Retina (tissue), 1 donor: Measurements from ENCODE around the gene CTNNA2.

Experiments used
- DNase-seq: peaks from one replicate; pipeline ENCODE4 v3.0.0-alpha.2; 2016

The CTNNA2 gene

DNA sequence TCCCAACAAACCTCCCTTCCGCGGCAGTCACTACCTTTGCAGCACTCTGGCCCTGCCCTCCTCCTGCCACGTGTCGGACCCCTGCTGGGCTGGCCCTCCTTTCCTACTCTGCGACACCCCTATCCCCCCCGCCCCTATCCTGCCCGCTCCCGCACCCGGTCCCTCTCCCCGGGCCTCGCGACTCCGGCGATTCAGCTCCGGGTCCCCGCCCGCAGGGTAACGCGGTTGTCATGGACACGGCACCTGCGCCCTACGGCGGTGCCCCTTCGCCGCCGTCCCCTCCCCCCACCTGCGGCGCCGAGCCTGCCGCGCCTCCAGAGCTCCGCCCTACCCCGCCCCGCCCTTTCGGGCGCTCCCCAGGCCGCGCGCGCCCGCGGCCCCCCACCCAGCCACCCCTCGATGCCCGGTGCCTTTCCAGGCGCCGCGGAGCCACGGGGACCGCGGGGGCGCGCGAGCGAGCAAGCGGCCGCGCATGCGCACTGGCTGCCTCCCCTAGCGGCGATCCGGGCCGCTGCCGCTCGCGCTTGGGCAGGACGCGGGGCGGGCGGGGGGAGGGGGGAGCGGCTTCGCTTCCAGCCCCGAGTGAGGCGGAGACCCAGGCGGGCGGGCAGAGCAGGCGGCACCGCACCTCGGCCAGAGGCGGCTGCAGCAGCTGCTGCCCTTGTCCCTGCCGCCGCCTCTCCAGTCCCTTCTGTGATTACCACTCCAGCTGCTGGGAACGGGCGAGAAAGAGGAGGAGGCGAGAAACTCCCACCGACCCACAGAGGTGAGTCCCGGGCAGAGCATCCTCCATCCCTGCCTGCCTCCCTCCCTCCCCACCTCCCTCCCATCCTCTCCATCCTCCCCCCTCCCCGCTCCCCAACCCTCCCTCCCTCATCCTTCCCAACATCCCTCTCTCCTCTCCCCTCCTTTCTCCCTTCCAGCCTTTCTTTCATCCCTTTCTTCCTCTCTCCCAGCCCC lies at the start of gene CTNNA2:
Gene CTNNA2, plus strand, starts transcription at position 610 of the 960 bp plus-strand sequence.
- peak; percentile 91 for DNase-seq

DNA sequence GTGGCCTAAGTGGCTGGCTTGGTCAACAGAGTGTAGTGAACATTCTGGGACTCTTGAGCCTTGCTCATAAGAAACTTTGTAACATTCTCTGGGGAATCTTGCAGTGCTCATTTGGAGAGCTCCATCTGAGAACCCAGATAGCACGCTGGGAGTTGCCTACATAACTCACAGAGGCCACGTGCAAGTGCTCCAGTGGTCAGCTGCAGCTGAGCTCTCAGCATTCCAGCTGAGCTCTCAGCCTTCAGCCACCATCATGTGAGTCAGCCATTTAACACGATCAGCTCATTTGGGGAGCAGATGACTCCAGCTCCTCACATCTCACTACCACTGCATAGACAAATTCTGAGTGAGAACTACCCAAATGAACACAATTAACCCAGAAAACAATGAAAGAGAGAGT lies 25.5 kb upstream of the CTNNA2 start:
- DNase-seq = no peak

DNA sequence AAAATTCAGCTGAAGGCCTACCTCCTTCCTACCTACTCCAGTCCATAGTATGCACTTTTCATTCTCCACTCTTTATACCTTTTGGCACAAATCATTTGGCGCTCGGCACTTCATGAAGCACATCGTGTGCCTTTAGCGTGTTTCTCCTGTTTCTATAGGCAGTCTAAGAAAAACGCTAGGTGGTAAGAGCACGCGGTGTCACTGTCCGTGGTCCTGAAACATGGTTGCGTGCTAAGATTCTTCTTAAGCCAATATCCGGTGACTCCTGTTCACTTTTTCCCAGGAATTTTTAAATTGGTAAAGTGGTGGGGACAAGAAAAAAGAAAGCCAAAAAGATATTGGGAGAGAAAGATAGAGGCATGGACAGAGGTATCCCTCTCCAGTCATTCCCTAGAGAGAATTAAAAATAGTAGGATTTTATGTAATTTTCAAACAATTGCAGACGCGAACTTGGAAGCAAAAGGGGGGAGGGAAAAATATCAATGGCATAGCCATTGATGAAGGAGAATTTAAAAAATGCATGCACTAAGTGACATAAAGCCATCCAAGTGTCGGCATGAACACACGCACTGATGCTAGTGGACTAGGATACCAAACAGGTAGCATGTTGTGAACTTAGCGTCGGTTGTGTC lies 1.4 kb upstream of the CTNNA2 start:
- peak; percentile 62 for DNase-seq

DNA sequence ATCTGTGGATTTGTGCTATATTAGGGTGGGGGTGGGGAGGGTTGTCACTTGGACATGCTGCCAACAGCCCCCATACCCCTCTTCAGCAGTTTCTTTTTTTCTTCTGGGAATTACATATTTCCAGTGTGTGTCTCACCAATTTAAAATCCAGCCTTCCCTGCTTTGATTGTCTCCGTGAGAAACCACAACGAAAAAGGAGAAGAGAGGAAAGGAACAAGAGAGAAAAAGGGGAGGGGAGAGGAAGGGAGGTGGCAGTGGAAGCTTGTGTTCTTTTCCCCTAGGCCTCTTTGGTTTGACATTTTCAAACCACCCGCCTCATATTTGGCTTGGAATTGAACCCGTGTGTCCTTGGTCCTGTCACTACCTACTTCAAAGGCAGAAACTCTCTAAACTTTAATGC lies 860 bp downstream of the CTNNA2 start:
- peak; percentile 26 for DNase-seq

DNA sequence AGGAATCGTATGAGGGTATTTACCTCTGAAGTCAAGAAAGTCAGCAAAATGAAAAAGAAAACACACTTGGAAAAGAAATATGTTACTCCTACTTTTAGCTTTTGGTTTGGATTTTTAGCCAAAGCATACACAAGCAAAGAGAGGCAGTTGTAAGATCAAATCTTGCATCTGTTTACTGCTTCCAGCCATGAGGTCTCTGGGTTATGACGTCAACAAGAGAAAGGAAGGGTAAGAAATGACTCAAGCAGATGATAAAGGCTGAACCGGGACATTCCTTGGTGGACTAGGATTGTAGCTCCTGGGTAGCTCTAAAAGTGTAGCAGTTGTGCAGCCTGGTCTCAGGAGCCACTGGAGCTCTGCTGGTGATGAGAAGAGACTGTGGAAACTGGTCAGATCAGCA lies 16.8 kb downstream of the CTNNA2 start:
- no peak for DNase-seq

DNA sequence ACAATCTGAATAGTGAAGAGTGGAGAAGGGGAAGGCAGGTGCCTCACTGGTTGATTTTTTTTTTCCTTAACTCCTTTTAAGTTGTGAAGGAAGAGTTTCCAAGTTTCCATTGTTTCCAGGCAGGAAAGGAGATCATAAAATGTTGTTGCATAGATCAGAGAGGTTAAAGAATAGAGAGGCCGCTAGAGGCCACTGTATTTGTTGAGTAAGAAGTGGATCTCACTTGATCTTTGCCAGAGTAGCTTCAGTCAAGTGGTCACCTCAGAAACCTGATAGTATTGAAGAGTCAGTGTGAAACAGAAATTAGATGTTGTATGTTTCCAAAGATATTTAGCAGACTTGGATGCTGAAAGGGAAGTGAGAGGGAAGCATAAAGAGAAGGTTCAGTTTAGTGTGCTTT lies 17.6 kb downstream of the CTNNA2 start:
- no peak for DNase-seq

DNA sequence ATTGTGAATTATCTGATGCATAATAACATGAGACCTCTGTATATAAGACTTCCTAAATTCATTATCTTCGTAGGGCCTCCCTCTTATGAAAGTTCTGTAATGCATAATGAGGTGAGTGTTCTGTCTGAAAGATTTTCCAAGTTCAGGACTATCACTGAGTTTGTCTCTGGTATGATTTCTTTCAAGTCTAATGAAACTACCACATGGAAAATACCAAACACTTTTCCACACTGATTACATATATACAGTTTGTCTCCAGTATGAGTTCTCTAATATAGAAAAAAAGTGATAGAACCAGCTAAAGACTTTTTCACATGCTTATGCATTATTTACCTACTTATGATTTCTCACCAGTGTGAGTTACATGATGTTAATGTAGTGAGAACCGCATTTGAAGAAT lies 34.7 kb downstream of the CTNNA2 start:
- DNase-seq = no peak

DNA sequence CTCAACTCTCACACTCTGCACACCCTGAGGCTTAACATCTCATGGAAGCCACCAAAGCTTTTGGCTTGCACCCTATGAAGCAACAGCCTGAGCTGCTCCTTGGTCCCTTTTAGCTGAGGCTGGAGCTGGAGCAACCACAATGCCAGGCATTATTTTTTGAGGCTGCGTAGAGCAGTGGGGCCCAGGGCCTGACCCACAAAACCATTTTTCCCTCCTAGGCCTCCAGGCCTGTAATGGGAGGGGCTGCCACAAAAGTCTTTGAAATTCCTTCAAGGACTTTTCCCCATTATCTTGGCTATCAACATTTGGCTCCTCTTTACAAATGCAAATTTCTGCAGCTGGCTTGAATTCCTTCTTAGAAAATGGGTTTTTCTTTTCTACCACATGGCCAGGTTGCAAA lies 39.8 kb downstream of the CTNNA2 start:
- DNase-seq = no peak

DNA sequence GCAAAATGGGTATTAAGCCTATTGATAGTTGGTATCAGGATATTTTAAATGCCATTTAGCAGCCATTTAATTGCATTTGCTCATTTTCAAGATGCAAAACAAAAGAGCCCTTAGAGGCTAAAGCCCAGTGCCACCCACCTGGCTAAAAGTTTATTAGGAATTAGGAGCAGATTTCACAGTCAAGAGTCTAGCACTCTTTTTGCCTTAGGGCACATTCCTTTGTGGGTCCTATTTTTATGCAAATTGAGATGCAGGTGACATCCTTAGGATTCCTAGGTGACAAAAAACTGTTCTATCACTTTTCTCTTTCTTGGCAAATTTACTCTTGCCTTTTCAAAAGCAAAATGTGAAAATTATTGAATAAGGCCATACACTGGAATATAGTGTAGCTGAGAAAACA lies 42.0 kb downstream of the CTNNA2 start:
- no peak for DNase-seq

DNA sequence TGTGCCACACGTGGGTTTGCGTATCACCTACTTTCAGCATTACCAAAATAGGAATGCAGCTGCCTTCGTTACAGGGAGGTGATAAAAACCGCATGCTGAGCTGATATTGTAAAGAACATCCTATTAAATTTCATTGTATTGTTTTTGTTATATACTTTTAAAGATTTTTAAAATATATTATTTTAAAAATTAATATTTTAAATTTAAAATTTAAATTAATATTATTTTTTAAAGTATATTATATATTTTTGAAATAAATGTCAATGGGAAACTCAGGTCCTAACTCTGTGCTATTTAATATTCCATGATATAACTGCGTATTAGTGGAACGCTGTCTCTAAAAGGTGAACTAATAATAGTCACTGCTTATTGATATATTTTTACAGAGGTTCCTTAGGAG lies 51.2 kb downstream of the CTNNA2 start:
- DNase-seq = no peak

DNA sequence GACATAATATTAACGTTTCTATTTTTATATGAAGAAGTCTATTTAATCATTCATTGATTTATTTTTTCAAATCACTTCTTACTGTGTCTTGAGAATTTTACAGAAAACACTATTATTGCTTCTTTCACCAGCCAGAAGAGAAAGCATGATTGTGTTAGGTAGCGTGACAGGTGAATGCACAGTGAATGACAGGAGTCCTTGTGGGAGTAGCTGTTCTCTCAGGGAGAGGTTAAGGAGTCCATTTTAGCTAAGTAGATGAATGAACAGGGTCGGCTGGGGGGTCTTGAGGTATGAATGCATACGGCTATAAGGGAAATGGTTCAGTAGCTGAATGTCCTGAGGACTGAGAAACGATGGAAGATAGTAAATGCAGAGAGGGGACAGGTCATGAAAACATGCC lies 56.2 kb downstream of the CTNNA2 start:
- DNase-seq = no peak

DNA sequence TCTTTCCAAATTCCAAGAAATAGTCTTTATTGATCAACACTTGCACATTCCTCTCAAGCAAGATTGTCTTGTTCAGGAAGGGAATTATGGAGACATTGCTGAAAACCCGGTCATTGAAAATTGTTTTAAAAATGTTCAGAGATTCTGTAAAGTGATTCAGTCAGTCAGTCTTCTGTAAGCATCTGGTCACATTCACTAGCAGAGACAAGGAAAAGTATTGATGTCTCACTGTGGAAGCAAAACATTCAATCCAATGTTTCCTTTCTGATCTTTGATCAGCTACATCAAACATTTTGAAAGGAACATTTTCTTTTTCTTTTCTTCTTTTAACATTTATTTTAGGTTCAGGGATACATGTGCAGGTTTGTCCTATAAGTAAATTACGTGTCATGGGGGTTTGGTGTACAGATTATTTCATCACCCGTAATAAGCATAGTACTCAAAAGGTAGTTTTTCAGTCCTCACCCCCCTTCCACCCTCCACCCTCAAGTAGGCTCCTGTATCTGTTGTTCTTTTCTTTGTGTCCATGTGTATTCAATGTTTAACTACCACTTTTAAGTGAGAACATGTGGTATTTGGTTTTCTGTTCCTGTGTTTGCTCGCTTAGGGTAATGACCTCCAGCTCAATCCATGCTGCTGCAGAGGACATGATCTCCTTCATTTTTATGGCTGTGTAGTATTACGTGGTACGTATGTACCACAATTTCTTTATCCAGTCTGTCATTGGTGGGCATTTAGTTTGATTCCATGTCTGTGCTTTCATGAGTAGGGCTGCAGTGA lies 61.2 kb downstream of the CTNNA2 start:
- no peak for DNase-seq

DNA sequence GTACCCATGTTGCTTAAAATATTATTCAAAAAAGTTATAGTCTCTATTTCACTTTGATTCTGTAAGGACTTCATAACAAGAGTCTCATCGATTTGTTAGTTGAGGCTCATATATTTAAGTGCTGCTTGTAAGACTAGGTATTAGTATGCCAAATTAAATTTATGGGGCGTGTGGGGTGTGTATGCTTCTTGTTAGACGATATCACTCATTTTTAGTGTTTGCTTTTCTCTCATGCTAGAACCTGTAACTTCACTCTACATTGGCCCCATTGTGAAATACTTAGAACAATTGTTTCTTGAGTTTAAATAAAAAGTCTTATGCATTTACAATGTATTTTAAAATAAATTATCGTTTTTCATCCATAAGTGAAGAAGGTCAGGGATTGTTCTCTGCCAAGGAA lies 63.6 kb downstream of the CTNNA2 start:
- no peak for DNase-seq

DNA sequence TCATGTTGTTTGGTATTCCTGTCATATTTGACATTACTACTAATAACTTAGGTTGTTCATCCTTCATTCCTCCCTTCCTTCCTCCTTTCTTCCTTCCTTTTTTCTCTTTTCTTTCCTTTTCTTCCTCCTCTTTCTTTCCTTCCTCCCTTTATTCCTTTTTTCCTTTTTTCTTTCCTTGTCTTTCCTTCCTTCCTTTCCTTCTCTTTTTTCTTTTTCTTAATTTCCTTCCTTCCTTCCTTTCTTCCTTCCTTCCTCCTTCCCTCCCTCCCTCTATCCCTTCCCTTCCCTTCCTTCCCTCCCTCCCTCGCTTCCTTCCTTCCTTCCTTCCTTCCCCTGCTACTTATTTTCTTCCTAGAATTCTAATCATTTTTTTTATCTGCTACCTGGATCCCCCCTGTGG lies 66.1 kb downstream of the CTNNA2 start:
- no peak for DNase-seq

DNA sequence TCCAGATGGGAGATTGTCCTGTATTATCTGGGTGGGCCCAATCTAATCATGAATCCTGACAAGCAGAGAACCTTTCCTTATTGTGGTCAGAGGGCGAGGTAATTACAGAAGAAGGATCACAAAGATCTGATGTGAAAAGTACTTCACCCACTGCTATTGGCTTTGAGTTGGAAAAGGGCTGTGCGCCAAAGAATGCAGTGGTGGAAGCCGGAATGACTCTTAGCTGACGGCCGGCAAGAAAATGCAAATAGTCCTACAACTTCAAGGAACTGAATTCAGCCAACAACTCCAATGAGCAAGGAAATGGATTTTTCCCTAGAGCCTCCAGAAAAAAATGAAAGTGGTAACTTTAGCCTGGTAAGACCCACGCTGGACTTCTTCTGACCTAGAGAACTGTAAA lies 67.3 kb downstream of the CTNNA2 start:
- no peak for DNase-seq

DNA sequence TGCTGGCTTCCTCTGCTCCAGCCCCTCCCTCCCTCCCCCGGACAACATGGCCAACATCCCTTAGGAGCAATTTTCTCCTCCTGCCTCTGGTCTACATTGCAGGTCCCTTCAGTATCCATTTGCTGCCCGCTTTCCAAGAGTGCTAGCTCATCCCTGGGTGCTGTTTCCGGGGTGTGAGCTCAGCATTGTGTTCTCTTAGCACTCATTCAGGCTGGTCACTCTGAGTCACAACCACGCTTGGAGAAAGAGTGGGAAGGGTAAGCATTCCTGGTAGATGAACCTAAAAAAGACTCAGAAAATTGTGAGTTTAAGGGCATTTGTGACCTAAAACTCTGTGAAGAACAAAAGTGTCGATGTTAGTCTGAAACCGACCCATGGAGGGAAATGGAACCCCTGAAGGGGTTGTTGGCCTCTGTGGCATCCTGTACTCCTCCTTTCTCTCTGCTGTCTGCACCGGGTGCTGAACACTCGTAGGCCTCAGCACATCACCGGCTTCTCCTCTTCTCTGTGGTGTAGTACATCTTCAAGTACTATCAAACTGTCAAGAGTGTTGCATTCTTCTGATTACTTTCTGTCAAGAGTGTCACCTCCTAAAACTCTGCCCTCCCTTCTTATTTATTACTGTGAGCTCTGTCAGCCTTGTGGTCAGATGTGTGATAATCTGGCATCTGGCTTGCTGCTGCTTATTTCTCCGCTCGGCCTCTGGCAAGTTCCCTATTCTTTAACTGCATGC lies 73.0 kb downstream of the CTNNA2 start:
- DNase-seq = no peak

DNA sequence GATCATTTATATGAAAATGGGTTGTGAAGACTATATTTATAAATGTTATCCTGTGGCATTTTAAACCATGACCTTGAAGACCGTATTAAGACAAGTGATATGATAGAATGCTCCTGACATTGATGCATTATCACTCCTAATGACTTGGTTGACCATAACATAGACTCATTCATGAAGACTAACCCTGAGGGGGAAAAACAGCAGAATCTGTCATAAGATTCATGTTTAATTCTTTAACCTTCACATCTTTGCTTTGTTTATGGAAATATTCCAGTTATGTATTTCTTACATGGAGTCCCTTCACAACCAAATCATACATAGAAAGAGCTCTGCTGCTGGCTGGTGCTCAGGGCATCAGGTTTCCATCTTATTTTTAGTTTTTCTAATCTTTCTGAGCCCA lies 78.4 kb downstream of the CTNNA2 start:
- DNase-seq = no peak

DNA sequence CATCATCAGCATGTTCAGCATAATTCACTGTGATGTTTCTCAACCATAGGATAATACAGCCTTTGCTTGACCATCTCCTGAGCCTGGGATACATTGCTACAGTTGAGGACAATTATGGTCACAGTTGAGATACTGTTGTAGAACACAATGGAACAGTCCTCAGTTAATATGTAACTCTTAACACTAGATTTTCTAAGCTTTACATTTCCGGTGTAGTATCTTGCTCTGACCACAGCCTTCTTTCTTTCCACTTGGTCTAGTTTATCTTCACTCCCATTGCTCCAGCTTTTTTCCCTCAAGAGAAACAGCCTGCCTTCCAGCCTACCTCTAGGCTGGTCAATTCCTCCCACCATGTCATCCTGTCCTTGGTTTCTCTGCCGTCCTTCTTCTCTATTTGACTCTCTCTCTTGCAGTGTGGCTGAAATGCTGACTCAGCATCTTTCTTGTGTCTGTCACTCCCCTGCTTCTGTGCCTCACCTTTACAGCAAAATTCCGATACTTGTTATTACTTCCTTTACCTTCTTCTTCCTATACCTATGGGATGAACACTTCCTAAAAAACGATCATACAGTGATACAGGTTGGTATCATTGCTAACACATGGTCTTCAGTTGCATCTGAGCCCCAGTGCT lies 80.5 kb downstream of the CTNNA2 start:
- no peak for DNase-seq

DNA sequence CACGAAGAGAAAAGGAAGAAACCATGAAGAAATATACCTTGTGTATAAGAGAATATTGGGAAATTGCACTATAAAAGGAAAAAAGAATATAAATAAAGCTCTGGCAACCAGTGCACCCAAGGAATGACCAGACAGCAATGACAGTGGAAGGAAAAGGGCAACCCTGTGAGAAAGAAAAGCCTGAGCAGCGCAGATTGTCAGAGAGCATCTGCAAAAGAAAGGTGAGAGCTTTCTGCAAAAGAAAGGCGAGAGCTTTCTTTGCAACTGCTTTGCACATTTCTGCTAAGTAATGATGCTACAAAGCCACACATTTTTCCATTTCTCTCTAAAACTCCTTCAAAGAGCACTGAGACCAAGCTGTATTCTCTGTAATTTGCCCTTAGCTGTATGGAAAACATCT lies 83.6 kb downstream of the CTNNA2 start:
- no peak for DNase-seq

DNA sequence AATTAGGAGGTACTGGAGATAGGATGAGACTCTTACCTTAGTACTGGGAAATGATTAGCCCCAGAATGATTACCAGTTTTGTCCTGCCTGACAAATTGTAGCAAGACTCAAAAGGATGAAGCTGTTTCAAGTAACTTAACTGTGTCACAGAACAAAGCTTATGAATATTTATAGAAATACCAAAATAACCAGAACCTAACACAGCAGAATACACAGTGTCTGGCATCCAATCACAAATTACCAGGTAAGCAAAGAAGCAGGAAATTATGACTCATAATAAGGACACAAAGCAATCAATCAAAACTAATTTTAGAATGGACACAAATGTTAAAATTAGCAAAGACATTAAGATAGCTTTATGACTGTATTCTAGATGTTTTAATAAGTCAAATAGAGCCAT lies 91.9 kb downstream of the CTNNA2 start:
- no peak for DNase-seq

DNA sequence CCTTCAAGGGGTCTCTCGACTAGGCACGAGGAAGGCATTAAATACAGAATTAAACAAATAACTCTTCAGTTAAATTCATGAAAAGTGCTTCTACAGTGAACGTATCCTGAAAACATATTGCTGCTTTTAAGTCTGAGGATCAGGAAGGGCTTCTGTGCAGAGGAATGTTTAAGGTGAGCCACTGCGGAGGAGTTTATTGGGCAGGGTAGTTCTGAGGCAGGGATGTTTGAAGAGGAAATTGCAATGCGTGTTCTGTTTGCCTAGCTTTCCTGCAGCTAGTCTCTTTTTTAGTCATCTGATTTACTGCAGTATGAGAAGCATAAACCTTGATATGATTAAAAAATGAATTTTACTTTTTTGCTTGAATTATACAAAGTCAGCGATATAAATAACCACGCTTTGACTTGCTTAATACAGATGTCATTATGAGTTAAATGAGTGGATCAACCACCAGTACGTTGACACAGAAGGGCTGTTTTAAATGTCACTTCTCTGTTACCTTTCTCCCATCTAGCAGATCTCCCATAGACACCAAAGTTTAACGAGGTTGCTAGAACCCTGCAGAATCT lies 98.7 kb downstream of the CTNNA2 start:
- no peak for DNase-seq

DNA sequence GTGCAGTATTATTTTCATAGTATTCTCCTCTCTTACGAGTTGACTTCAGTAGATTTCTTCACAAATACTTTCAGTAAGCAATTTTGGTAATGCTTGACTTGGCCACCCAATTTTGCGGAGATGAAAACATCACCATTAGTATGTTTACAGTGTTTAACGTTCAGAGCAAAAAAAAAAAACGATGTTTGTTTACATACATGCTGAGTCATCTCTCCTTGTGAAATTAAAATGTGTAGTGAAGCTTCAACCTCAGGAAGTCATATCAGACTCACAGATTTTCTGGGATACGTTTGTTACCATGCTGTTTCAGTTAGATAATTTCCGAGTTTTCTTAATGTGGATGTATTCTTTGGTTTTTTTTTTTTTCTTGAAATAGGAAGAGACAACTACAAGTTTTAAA lies 100.1 kb downstream of the CTNNA2 start:
- DNase-seq = no peak
